Peyer's patch (tissue), 4 donors: Measurements from ENCODE around the gene TWSG1. TPM values are rescaled to one million over a fixed set of nuclear protein-coding genes. Genes with fewer than 3 reads are reported as not detected.

Experiments used
- DNase-seq, 3 donors: peaks; one replicate each; pipeline ENCODE4 v3.0.0-alpha.2; 2017 to 2019
- H3K27ac ChIP-seq, 4 donors: fragments of 200-600 bp; sonication (generic); one replicate each; pipeline ENCODE4 v1.5.1; 2016 to 2019
- H3K27me3 ChIP-seq, 2 donors: fragments of 200-600 bp; sonication (generic); one replicate each; pipeline ENCODE4 v1.5.1; 2019
- H3K36me3 ChIP-seq, 3 donors: fragments of 200-600 bp; sonication (generic); one replicate each; pipeline ENCODE4 v1.5.1; 2016 to 2019
- H3K4me1 ChIP-seq, 4 donors: fragments of 200-600 bp; sonication (generic); one replicate each; pipeline ENCODE4 v1.5.1; 2016 to 2019
- H3K4me3 ChIP-seq, 4 donors: fragments of 200-600 bp; sonication (generic); 1 replicate in 3 of 4; 2 replicates in 1 of 4; pipeline ENCODE4 v1.5.1; 2016 to 2019; ENCODE audit warnings: mild to moderate bottlenecking in 1 of 4
- H3K9me3 ChIP-seq, 4 donors: fragments of 200-600 bp; sonication (generic); one replicate each; pipeline ENCODE4 v1.5.1; 2016 to 2019; ENCODE audit warnings: mild to moderate bottlenecking in 1 of 4
- CTCF ChIP-seq, 6 experiments: fragments of 450-650 bp in 4 of 6; fragments of 200-600 bp in 2 of 6; sonication (generic) in 1 of 6; IDR thresholded peaks; one replicate each; pipeline ENCODE4 v1.5.1; 2017 to 2019; ENCODE audit warnings: antibody characterized with exemption in 6 of 6, mild to moderate bottlenecking in 3 of 6, moderate library complexity in 1 of 6
- POLR2A ChIP-seq, 2 donors: fragments of 450-650 bp; IDR thresholded peaks; one replicate each; pipeline ENCODE4 v1.5.1; 2017; ENCODE audit warnings: antibody characterized with exemption in 2 of 2, mild to moderate bottlenecking in 2 of 2, moderate library complexity in 2 of 2
- total RNA-seq, 4 donors: library from RNA; depleted of rRNA; stranded (reverse); fragments of >200 nt; gene quantifications; one replicate each; pipeline ENCODE4 v1.1.0, GENCODE V29; 2016

Gene TWSG1
- total RNA-seq, 4 donors from 2014 or later: 7.5 to 12.4 (median 10.5) TPM

GRCh38 chr18:9433671-9434121 lies 99.1 kb downstream of the TWSG1 start:
- Histone ChIP-seq H3K36me3 (no peaks in the 10 kb centered on the region), H3K27me3 (no peaks in the 10 kb centered on the region), H3K4me3 (no peak overlapping the region), H3K27ac (no peak overlapping the region), H3K4me1 (peaks cover 0 to 8% (median 0%) of the 10 kb centered on the region in 4 donors), H3K9me3 (no peaks in the 10 kb centered on the region)
- no peak for DNase-seq
- TF ChIP-seq POLR2A (IDR thresholded peaks at IDR 0.05) (no peak), CTCF (IDR thresholded peaks at IDR 0.05) (no peak)

- TF ChIP-seq POLR2A (IDR thresholded peaks at IDR 0.05) (no peak), CTCF (IDR thresholded peaks at IDR 0.05) (no peak)
Observed at GRCh38 chr18:9434122-9434701, 99.6 kb downstream of the TWSG1 start.

GRCh38 chr18:9435041-9435440 lies 100.5 kb downstream of the TWSG1 start:
- no peaks in the 10 kb centered on the region for H3K27me3 ChIP-seq
- no peaks in the 10 kb centered on the region for H3K36me3 ChIP-seq
- no peak overlapping the region for H3K4me3 ChIP-seq
- H3K27ac ChIP-seq: no peak overlapping the region
- no peaks in the 10 kb centered on the region for H3K9me3 ChIP-seq
- H3K4me1 ChIP-seq: peaks cover 0 to 8% (median 0%) of the 10 kb centered on the region in 4 donors
- TF ChIP-seq CTCF (IDR thresholded peaks at IDR 0.05) (no peak), POLR2A (IDR thresholded peaks at IDR 0.05) (no peak)
- DNase-seq: no peak

More at GRCh38 chr18:9434122-9434701, 99.6 kb downstream of the TWSG1 start:
- H3K9me3 ChIP-seq: no peaks in the 10 kb centered on the region
- H3K4me3 ChIP-seq: no peak overlapping the region
- H3K36me3 ChIP-seq: no peaks in the 10 kb centered on the region
- no peak for DNase-seq
- no peaks in the 10 kb centered on the region for H3K27me3 ChIP-seq
- no peak overlapping the region for H3K27ac ChIP-seq
- peaks cover 0 to 8% (median 0%) of the 10 kb centered on the region in 4 donors for H3K4me1 ChIP-seq

GRCh38 chr18:9436206-9436929 lies 101.8 kb downstream of the TWSG1 start:
- no peak for TF ChIP-seq CTCF (IDR thresholded peaks at IDR 0.05)
- TF ChIP-seq POLR2A (IDR thresholded peaks at IDR 0.05): no peak
- Histone ChIP-seq H3K9me3 (no peaks in the 10 kb centered on the region), H3K27ac (no peak overlapping the region), H3K4me3 (no peak overlapping the region), H3K27me3 (no peaks in the 10 kb centered on the region), H3K36me3 (no peaks in the 10 kb centered on the region), H3K4me1 (peaks cover 0 to 8% (median 0%) of the 10 kb centered on the region in 4 donors)
- DNase-seq: no peak

GRCh38 chr18:9437021-9437437 lies 102.5 kb downstream of the TWSG1 start:
- H3K4me1 ChIP-seq: peaks cover 0 to 8% (median 0%) of the 10 kb centered on the region in 4 donors
- H3K27ac ChIP-seq: no peak overlapping the region
- no peaks in the 10 kb centered on the region for H3K27me3 ChIP-seq
- DNase-seq: no peak
- no peaks in the 10 kb centered on the region for H3K36me3 ChIP-seq
- H3K9me3 ChIP-seq: no peaks in the 10 kb centered on the region
- no peak for TF ChIP-seq CTCF (IDR thresholded peaks at IDR 0.05)
- no peak overlapping the region for H3K4me3 ChIP-seq
